Measurements from ENCODE around the gene KLK11. TPM values are rescaled to one million over a fixed set of nuclear protein-coding genes. Genes with fewer than 3 reads are reported as not detected.

Gene KLK11
- total and polyA plus RNA-seq, 2 donors (not counting 1 experiment from before 2014, with no cell fraction given): not detected

GRCh38 chr19:51063664-51064063 is 37.2 kb upstream of the KLK11 start:
- TF ChIP-seq EZH2 (IDR thresholded peaks at IDR 0.05; ENCODE audit: borderline replicate concordance, insufficient read depth, low read depth, low read length, poor library complexity, severe bottlenecking): no peak
- H3K4me1 ChIP-seq (ENCODE audit: control insufficient read depth in 2 of 2, insufficient read depth in 2 of 2, low read length in 2 of 2): peaks cover 2 to 4% of the 10 kb centered on the region in 2 donors
- POLR2A ChIA-PET: no interaction called here
- H3K4me3 Mint-ChIP-seq: no peak overlapping the region
- H3K27ac ChIP-seq (ENCODE audit: low read length in 2 of 2): no peak overlapping the region
- H3K4me1 Mint-ChIP-seq: peaks cover 3% of the 10 kb centered on the region
- H3K27me3 Mint-ChIP-seq: peaks cover 58% of the 10 kb centered on the region
- CTCF ChIA-PET: no interaction called here
- no peak overlapping the region for H3K4me2 ChIP-seq (replicated peaks; ENCODE audit: low read depth, low read length, poor library complexity, severe bottlenecking)
- no peak overlapping the region for H3K27ac Mint-ChIP-seq
- H3K79me2 ChIP-seq (ENCODE audit: control insufficient read depth, insufficient read depth, low read length): no peaks in the 10 kb centered on the region
- peaks cover 3% of the 10 kb centered on the region for H3K9me3 Mint-ChIP-seq (ENCODE audit: insufficient read depth)
- DNase-seq: no peak
- H3K9me3 ChIP-seq (ENCODE audit: control extremely low read depth in 1 of 3, control insufficient read depth in 2 of 3, insufficient read depth in 1 of 3, low read length in 2 of 3): peaks cover 0 to 8% (median 0%) of the 10 kb centered on the region in 3 donors
- WGBS (ENCODE audit: insufficient coverage): 81% methylated on average over 5 of the region's 7 CpGs
- no peaks in the 10 kb centered on the region for H3K36me3 ChIP-seq (replicated peaks in 1 of 2; ENCODE audit: control extremely low read depth in 1 of 2, control insufficient read depth in 1 of 2, extremely low read depth in 1 of 2, insufficient read depth in 2 of 2, low read length in 1 of 2)
- intact Hi-C loops (cut with micrococcal nuclease): loop anchor here (10.0 kb wide), 1 partner anchor 91 kb away; no protein-coding TSS in a partner anchor
- peaks cover 0 to 42% (median 16%) of the 10 kb centered on the region in 4 experiments for H3K27me3 ChIP-seq (replicated peaks in 1 of 4; ENCODE audit: control extremely low read depth in 1 of 4, control insufficient read depth in 3 of 4, insufficient read depth in 4 of 4, low read length in 3 of 4)
- no peak overlapping the region for H3K4me3 ChIP-seq (ENCODE audit: control extremely low read depth in 1 of 5, extremely low read depth in 1 of 5, insufficient read depth in 1 of 5, low read depth in 2 of 5, low read length in 4 of 5)
- H4K20me1 ChIP-seq (ENCODE audit: control insufficient read depth, insufficient read depth, low read length, poor library complexity, severe bottlenecking): no peaks in the 10 kb centered on the region
- H2AFZ ChIP-seq (ENCODE audit: insufficient read depth, low read depth, low read length, poor library complexity, severe bottlenecking): no peak overlapping the region
- H3K9ac ChIP-seq (ENCODE audit: low read length): no peak overlapping the region
- ATAC-seq (ENCODE audit: low read depth): no peak

- Histone ChIP-seq H4K20me1 (ENCODE audit: control insufficient read depth, insufficient read depth, low read length, poor library complexity, severe bottlenecking) (no peaks in the 10 kb centered on the region), H3K9ac (ENCODE audit: low read length) (no peak overlapping the region), H3K4me3 (ENCODE audit: control extremely low read depth in 1 of 5, extremely low read depth in 1 of 5, insufficient read depth in 1 of 5, low read depth in 2 of 5, low read length in 4 of 5) (no peak overlapping the region), H3K4me1 (ENCODE audit: control insufficient read depth in 2 of 2, insufficient read depth in 2 of 2, low read length in 2 of 2) (peaks cover 2 to 4% of the 10 kb centered on the region in 2 donors), H3K27me3 (replicated peaks in 1 of 4; ENCODE audit: control extremely low read depth in 1 of 4, control insufficient read depth in 3 of 4, insufficient read depth in 4 of 4, low read length in 3 of 4) (peaks cover 0 to 41% (median 12%) of the 10 kb centered on the region in 4 experiments), H3K27ac (ENCODE audit: low read length in 2 of 2) (no peak overlapping the region), H3K36me3 (replicated peaks in 1 of 2; ENCODE audit: control extremely low read depth in 1 of 2, control insufficient read depth in 1 of 2, extremely low read depth in 1 of 2, insufficient read depth in 2 of 2, low read length in 1 of 2) (no peaks in the 10 kb centered on the region), H3K9me3 (ENCODE audit: control extremely low read depth in 1 of 3, control insufficient read depth in 2 of 3, insufficient read depth in 1 of 3, low read length in 2 of 3) (peaks cover 0 to 8% (median 0%) of the 10 kb centered on the region in 3 donors), H2AFZ (ENCODE audit: insufficient read depth, low read depth, low read length, poor library complexity, severe bottlenecking) (no peak overlapping the region), H3K4me2 (replicated peaks; ENCODE audit: low read depth, low read length, poor library complexity, severe bottlenecking) (no peak overlapping the region), H3K79me2 (ENCODE audit: control insufficient read depth, insufficient read depth, low read length) (no peaks in the 10 kb centered on the region)
- no peak overlapping the region for H3K4me3 Mint-ChIP-seq
- ChIA-PET POLR2A (no interaction called here), CTCF (no interaction called here)
- TF ChIP-seq EZH2 (IDR thresholded peaks at IDR 0.05; ENCODE audit: borderline replicate concordance, insufficient read depth, low read depth, low read length, poor library complexity, severe bottlenecking) (no peak), CTCF (IDR thresholded peaks at IDR 0.05) (no peak)
- peaks cover 3% of the 10 kb centered on the region for H3K9me3 Mint-ChIP-seq (ENCODE audit: insufficient read depth)
- intact Hi-C loops (cut with micrococcal nuclease): loop anchor here (10.0 kb wide), 1 partner anchor 94 kb away; no protein-coding TSS in a partner anchor
- peaks cover 3% of the 10 kb centered on the region for H3K4me1 Mint-ChIP-seq
- no peak for DNase-seq
- WGBS (ENCODE audit: insufficient coverage): 0% methylated on average over 1 of the region's 1 CpG
- H3K27me3 Mint-ChIP-seq: peaks cover 49% of the 10 kb centered on the region
- no peak overlapping the region for H3K27ac Mint-ChIP-seq
- no peak for ATAC-seq (ENCODE audit: low read depth)
These were observed 34.6 kb upstream of the KLK11 start for GRCh38 chr19:51060973-51061372.

Data from B cell (primary cell).